GM10266 (cell line): ENCODE data around the gene TMEM156.

Source experiments
- DNase-seq: peaks from one replicate; pipeline ENCODE4 v3.0.0; 2012; ENCODE audit errors: extremely low spot score
- TF ChIP-seq, protein P1 (sequence below): IDR thresholded peaks from 2 replicates; pipeline ENCODE4 v1.5.1; 2012; ENCODE audit warnings: mild to moderate bottlenecking, low read depth; ENCODE audit not compliant: control insufficient read depth, insufficient read depth; ENCODE audit errors: missing control alignments

The TMEM156 gene

DNA sequence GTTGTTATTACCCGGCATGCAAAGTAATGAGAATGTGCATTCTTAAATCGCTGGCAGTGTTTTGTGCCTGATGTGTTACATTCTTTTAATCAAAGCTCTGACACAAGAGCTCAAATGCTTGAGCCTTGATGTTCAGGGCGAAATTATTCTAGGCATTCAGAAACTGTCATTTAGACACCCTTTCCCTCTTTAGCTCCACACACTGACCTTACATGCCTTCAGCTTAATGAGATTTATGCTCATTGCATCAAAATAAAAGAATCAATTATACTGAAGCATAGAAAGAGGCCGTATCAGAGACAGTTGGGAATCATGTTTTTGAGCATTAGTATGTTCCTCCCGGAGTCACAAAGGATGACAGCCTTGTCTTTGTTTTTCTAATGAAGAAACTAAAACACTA is 107.9 kb downstream of the TMEM156 start:
- no peak for DNase-seq
- TF ChIP-seq, protein P1, sequence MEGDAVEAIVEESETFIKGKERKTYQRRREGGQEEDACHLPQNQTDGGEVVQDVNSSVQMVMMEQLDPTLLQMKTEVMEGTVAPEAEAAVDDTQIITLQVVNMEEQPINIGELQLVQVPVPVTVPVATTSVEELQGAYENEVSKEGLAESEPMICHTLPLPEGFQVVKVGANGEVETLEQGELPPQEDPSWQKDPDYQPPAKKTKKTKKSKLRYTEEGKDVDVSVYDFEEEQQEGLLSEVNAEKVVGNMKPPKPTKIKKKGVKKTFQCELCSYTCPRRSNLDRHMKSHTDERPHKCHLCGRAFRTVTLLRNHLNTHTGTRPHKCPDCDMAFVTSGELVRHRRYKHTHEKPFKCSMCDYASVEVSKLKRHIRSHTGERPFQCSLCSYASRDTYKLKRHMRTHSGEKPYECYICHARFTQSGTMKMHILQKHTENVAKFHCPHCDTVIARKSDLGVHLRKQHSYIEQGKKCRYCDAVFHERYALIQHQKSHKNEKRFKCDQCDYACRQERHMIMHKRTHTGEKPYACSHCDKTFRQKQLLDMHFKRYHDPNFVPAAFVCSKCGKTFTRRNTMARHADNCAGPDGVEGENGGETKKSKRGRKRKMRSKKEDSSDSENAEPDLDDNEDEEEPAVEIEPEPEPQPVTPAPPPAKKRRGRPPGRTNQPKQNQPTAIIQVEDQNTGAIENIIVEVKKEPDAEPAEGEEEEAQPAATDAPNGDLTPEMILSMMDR = no peak

DNA sequence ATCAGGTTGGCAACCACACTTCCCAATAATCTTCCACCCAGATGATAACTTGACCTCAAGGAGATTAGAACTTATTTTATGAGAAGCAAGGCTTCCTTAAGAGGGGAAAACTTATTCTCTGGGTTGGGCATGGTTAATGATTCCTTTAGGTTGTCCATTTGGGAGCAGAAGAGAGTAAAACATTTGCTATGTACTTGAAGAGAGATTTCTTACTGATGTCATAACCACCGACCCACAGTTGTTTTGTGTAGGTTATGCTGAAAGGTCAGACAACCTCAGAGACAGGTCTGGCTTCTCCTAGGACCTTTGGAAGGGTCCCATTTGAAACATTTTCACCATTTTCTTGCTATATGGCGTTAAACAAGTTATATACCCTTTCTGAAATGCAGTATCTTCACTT is 108.5 kb downstream of the TMEM156 start:
- TF ChIP-seq, protein P1 = no peak
- DNase-seq = no peak

DNA sequence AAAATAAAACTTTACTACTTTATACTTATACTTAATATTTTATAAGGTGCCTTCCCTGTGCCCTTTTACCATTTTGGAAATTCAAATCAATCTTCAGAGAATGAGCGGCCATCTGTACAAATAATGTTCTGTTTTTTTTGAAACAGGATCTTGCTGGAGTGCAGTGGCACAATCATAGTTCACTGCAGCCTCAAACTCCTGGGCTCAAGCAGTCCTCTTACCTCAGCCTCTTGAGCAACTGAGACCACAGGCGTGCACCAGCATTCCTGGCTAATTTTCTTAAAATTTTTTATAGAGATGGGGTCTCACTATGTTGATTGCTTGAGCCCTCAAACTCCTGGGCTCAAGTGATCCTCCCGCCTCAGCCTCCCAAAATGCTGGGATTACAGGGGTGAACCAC is 111.1 kb downstream of the TMEM156 start:
- TF ChIP-seq, protein P1 = no peak
- no peak for DNase-seq

GRCh38 chr4:38920677-38921076 is 111.5 kb downstream of the TMEM156 start:
- no peak for DNase-seq
- TF ChIP-seq, protein P1 = no peak

DNA sequence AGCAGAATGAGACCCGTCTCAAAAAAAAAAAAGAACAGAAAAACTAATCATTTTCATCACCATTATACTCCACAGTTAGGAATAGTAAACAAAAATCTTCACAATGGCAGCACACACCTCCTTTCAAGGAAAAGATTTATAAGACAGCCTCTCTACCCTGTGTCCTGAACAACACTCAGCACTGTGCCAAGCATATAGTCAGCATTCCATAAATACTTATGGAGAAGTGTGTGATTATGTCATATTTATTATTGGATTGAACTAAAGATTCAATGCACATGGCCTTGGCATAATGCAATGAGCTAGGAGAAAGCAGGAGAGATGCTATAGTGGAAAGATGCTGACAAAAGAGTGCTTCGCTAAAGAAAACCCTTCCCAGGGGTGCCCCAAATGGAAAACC is 112.0 kb downstream of the TMEM156 start:
- no peak for DNase-seq
- TF ChIP-seq, protein P1 = no peak

DNA sequence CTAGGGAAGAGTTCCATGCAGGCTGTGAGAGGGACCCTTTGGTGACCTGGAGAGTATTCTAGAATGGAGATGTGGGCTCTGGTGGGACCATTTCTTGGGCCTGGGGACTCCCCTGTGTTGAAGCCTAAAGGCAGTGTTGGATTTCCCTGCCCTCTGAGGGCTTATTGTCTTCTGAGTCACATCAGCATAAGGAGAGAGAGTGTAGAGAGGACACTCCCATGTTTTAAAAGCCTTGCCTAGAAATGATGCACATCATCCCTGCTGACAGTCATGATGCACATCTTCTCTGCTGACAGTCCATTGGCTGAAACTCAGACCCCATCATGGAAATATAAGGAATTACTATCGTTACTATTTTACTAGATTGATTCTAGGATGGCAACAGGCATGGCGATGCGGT is 112.7 kb downstream of the TMEM156 start:
- DNase-seq = no peak
- TF ChIP-seq, protein P1 = no peak

DNA sequence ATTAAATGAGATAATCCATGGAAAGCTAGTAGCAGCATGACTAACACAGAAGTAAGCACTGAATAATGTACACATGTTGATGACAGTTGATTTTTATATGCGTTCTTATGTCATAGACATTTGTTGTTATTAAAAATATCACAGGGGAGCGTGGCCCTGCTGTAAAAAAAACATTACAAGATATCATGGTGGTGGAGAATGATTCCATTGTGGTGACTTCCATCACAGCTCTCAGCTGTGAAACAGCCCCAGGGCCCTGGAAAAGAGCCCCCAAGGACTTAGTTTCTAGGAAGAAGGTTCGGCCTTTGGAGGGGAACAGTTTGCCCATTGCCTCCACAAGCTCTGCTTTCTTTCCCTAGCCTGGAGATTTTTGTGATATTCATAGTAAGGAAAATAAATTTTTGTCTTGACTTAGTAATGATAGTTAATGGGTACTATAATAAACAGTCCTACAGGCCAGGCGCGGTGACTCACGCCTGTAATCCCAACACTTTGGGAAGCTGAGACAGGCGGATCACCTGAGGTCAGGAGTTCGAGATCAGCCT is 114.7 kb downstream of the TMEM156 start:
- DNase-seq = no peak
- TF ChIP-seq, protein P1 = no peak
